ENCODE data around the gene NFKB1.

The NFKB1 gene

DNA sequence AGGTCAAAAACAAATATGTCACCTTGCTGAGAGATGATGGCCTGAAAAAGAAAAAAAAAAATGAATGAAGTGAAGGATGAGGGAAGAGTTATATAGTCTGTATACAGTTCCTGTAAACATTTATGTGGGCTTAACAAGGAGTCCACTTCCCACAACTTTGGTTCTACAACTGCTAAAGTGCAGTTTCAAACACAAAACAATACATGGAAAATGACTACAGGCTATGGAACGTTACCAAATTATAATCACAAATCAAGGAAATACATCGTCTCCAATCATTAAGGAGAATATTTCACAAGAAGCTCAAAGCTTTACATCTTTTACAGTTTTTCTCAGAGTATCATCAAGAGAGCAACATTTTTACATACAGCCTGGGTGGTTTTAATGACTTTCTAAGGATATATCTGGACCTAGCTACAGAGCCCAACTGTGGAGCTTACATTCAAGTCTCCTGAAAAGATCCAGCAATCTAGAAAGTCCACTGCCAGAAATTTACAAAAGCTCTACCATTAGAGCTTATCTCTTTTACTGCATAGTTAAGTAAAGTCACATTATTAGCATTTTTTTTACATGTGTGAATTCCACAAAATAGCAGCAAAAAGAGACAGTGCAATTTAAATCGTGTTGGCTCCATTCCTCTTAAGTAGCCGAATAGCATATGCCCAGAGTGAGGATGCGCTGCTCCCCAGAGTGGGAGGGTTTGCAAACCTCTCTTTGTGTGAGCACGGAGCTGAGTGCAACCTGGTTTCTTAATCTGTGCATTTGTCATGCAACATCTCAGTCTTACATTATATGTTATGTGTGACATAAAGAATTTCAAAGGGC, 131.3 kb downstream of the NFKB1 start:
- DNase-seq: no peak

DNA sequence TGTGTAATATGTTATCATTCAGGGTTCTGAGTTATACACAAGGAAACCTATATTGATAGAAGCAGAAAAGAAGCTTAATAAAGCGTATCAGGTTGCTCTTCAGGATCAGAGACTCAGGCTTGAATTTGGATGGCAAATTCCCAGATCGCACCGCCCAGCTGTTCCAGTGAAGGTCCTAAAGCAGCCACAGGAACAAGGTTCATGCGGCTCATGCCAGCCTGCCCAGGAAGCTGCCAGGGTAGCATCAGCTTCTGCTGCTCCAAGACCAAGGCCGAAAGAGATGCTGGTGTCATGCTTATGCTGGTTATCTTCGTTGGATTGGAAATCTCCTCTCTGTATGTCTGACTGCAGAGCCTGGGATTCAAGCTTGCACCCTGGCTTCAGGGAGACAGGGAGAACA, 131.9 kb downstream of the NFKB1 start:
- no peak for DNase-seq

- DNase-seq: no peak
Measured at GRCh38 chr4:102637391-102637790, 136.2 kb downstream of the NFKB1 start.

DNA sequence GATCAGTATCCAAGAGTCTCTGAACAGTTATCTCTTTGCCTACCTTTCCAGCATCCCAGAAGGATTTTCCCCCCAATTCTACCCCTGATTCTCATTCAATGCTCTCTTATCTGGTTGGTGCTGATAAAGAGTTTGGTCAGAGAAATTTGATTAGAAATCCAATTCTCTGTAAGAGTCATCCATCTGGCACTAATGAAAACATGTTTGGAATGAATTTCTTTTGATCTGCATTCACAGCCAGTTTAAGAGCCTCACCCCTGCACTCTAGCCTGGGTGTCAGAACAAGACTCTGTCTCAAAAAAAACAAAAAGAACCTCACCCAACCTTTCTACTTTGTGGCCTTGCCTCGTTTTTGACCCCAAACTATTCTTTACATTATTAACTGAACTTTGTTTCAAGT, 137.5 kb downstream of the NFKB1 start:
- DNase-seq: no peak

- DNase-seq: no peak
Measured at GRCh38 chr4:102639598-102639997, 138.4 kb downstream of the NFKB1 start.

DNA sequence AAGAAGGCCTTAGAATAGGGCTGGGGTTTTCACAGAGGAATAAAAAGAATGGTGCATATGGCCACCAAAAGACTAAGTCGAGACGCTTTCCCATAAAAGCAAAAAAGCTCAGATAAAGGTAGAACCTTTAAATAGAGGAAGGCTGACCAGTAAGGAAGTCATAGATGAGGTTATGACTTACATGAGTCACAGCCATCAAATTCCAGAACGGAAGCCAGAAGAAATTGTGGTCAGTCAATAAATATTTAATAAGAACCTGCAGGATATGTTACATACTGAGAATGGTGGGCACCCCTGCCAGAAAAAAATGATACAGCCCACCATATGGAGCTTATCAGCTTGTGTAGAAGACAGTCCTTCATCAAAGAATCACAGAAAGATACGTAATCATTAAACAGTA, 139.5 kb downstream of the NFKB1 start:
- no peak for DNase-seq

- no peak for DNase-seq
Measured at GRCh38 chr4:102641793-102642192, 140.6 kb downstream of the NFKB1 start.

- no peak for DNase-seq
Measured at GRCh38 chr4:102642631-102643298, 141.6 kb downstream of the NFKB1 start.

DNA sequence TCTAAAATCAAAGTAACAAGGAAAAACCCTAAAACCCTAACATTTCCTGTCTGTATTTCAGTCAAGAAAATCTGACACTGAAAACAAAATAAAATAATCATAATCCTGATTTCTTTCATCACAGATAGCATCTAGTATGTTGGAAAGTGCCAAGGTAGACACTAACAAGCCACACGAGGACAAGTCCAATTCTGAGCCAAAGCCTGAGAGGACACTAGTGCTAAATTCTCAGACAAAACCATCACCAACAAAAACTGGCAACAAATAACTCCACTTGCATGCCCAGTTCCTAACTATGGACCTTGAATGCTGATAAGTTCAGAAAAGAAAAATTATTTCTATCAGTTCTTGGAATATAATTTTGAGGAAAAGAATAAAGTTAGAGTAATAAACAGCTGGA, 146.0 kb downstream of the NFKB1 start:
- no peak for DNase-seq

DNA sequence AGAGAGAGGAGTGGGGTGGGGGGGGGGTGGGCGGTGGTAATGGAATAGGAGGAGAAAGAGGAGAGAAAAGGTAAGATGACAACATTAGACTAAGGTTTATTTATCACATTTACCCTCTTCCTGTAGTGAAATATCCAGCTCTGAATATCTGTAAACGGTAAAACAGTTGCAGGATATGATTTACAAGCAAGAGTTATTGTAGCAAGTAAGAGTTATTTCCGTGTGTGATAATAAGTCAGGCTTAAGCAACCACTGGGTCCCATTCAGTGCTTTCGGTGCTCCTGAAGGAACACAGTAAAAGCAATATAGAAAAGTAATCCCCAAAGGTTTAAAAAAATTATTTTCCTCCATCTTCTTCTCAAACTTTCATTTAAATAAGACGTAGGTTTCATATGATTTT, 156.0 kb downstream of the NFKB1 start:
- DNase-seq: no peak

DNA sequence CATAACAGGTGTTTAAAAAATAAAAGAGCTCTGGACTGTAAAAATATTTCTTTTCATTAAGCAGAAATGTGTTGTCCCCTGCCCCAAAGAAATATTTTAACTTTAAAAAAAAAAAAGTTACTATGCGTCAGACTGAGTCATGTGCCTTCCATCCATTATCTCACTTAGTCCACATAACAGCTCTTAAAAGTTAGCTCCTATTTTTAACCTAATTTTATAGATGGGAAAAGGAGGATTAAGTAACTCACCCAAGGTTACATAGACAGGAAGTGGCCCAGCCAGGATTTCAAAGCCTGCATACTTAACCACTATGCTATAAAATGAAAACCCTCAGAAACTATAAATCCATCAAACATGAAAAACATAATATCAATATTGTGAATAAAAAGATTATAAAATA, 161.9 kb downstream of the NFKB1 start:
- no peak for DNase-seq

GRCh38 chr4:102665527-102665926, 164.4 kb downstream of the NFKB1 start:
- no peak for DNase-seq
